Muscle of back (tissue), 13 donors: ENCODE measurements around the gene SCOC. TPM values are rescaled to one million over a fixed set of nuclear protein-coding genes. Genes with fewer than 3 reads are reported as not detected.

ENCODE experiments used
- DNase-seq, 3 donors: peaks; one replicate each; pipeline versions ENCODE4 v3.0.0 to v3.0.0-alpha.2; 2013
- long read RNA-seq, 9 donors: transcript quantifications; one replicate each; lab custom pipeline, GENCODE V29; 2026
- polyA plus RNA-seq, 10 donors: library from polyadenylated mRNA; unstranded; fragments of 120-200 nt; gene quantifications; one replicate each; pipeline ENCODE4 v1.2.1, GENCODE V29; 2013; ENCODE audit not compliant: insufficient read length in 10 of 10

Gene SCOC
- polyA plus RNA-seq: 10 to 100 TPM; 43.5 to 55.7 (median 50.3) TPM
- long read RNA-seq, donor 1, transcript SCOC-211 (4 exons, 1,959 nt): major isoform, 19 of 21 reads
- long read RNA-seq, donor 1, partial matches to known transcripts: 0 of 21 reads
- long read RNA-seq, donor 1, other reads (novel, unspliced or antisense): 0 of 21 reads
- long read RNA-seq, donor 2, transcript SCOC-211 (4 exons, 1,959 nt): major isoform, 17 of 18 reads
- long read RNA-seq, donor 2, partial matches to known transcripts: 0 of 18 reads
- long read RNA-seq, donor 2, other reads (novel, unspliced or antisense): 0 of 18 reads
- long read RNA-seq, donor 3: 0 reads
- long read RNA-seq, donor 4, transcript SCOC-211 (4 exons, 1,959 nt): major isoform, 8 of 8 reads
- long read RNA-seq, donor 4, partial matches to known transcripts: 0 of 8 reads
- long read RNA-seq, donor 4, other reads (novel, unspliced or antisense): 0 of 8 reads
- long read RNA-seq, donor 5, transcript SCOC-211 (4 exons, 1,959 nt): major isoform, 22 of 37 reads
- long read RNA-seq, donor 5, partial matches to known transcripts: 6 of 37 reads
- long read RNA-seq, donor 5, other reads (novel, unspliced or antisense): 6 of 37 reads
- long read RNA-seq, donor 6, transcript SCOC-211 (4 exons, 1,959 nt): major isoform, 27 of 36 reads
- long read RNA-seq, donor 6, partial matches to known transcripts: 0 of 36 reads
- long read RNA-seq, donor 6, other reads (novel, unspliced or antisense): 6 of 36 reads
- long read RNA-seq, donor 7, transcript SCOC-211 (4 exons, 1,959 nt): major isoform, 12 of 12 reads
- long read RNA-seq, donor 7, partial matches to known transcripts: 0 of 12 reads
- long read RNA-seq, donor 7, other reads (novel, unspliced or antisense): 0 of 12 reads
- long read RNA-seq, donor 8, transcript SCOC-211 (4 exons, 1,959 nt): major isoform, 17 of 17 reads
- long read RNA-seq, donor 8, partial matches to known transcripts: 0 of 17 reads
- long read RNA-seq, donor 8, other reads (novel, unspliced or antisense): 0 of 17 reads
- long read RNA-seq, donor 9, partial matches to known transcripts: 0 of 4 reads
- long read RNA-seq, donor 9, other reads (novel, unspliced or antisense): 0 of 4 reads

- DNase-seq: peak; percentile 99 to 100 (median 99)
Measured at GRCh38 chr4:140373328-140374129, at the start of gene SCOC. SCOC (plus strand) TSS chr4:140373646; CDS start chr4:140379171, 5,525 bp downstream.

- peak; percentile 15 to 51 (median 22) for DNase-seq
Measured at GRCh38 chr4:140326395-140326993, 47.0 kb upstream of the SCOC start.

- DNase-seq: peak; percentile 11 to 28 (median 16)
Measured at GRCh38 chr4:140330311-140330900, 43.0 kb upstream of the SCOC start.

GRCh38 chr4:140331245-140331644, 42.2 kb upstream of the SCOC start:
- DNase-seq: no peak

- DNase-seq: no peak
Measured at GRCh38 chr4:140331876-140332275, 41.6 kb upstream of the SCOC start.

GRCh38 chr4:140332734-140333133, 40.7 kb upstream of the SCOC start:
- no peak for DNase-seq

- DNase-seq: no peak
Measured at GRCh38 chr4:140333523-140333922, 39.9 kb upstream of the SCOC start.

- no peak for DNase-seq
Measured at GRCh38 chr4:140335076-140335475, 38.4 kb upstream of the SCOC start.

GRCh38 chr4:140336730-140337129, 36.7 kb upstream of the SCOC start:
- no peak for DNase-seq

- DNase-seq: no peak
Measured at GRCh38 chr4:140342620-140343019, 30.8 kb upstream of the SCOC start.

GRCh38 chr4:140343303-140343702, 30.1 kb upstream of the SCOC start:
- no peak for DNase-seq

- no peak for DNase-seq
Measured at GRCh38 chr4:140344101-140344500, 29.3 kb upstream of the SCOC start.

- DNase-seq: no peak
Measured at GRCh38 chr4:140344621-140345020, 28.8 kb upstream of the SCOC start.

GRCh38 chr4:140346136-140346535, 27.3 kb upstream of the SCOC start:
- no peak for DNase-seq

- no peak for DNase-seq
Measured at GRCh38 chr4:140349816-140350215, 23.6 kb upstream of the SCOC start.

GRCh38 chr4:140351093-140352075, 22.1 kb upstream of the SCOC start:
- no peak for DNase-seq

- no peak for DNase-seq
Measured at GRCh38 chr4:140353786-140354185, 19.7 kb upstream of the SCOC start.

GRCh38 chr4:140355288-140355687, 18.2 kb upstream of the SCOC start:
- no peak for DNase-seq

- DNase-seq: no peak
Measured at GRCh38 chr4:140357868-140358267, 15.6 kb upstream of the SCOC start.
